Measurements from ENCODE around the gene CD80. TPM values are rescaled to one million over a fixed set of nuclear protein-coding genes. Genes with fewer than 3 reads are reported as not detected.

The CD80 gene
- total and polyA plus RNA-seq, 10 of the 15 experiments (the other 5 are each of a cell fraction or from before 2014, with no cell fraction given): 41.4 to 137 (median 58.1) TPM

GRCh38 chr3:119550192-119550910, 9.1 kb downstream of the CD80 start (continued):
- TF ChIP-seq ZBTB40 (IDR thresholded peaks at IDR 0.05; ENCODE audit: borderline replicate concordance) (no peak), TAF1 (IDR thresholded peaks at IDR 0.05; ENCODE audit: borderline replicate concordance, low read depth, low read length) (peak; percentile 22; the same call in 1 of the 2 replicates), ZBTB4 (CRISPR knock-in tag; IDR thresholded peaks at IDR 0.05) (no peak), NKRF (conservative IDR thresholded peaks at IDR 0.05) (no peak), POLR2A (IDR thresholded peaks at IDR 0.05; ENCODE audit: low read depth, low read length) (peak; percentile 54), HDGF (IDR thresholded peaks at IDR 0.05) (0 out of 2 replicates have a peak, but pooled peaks have one; percentile 18), EGR1 (IDR thresholded peaks at IDR 0.05; ENCODE audit: borderline replicate concordance in 1 of 2, low read depth in 2 of 2, low read length in 2 of 2) (no peak), PBX3 (IDR thresholded peaks at IDR 0.05; ENCODE audit: insufficient replicate concordance, low read depth, low read length) (no peak), FOS (IDR thresholded peaks at IDR 0.05; ENCODE audit: borderline replicate concordance, extremely low read depth, insufficient read length) (no peak), WRNIP1 (IDR thresholded peaks at IDR 0.05; ENCODE audit: borderline replicate concordance, low read depth, low read length) (0 out of 2 replicates have a peak, but pooled peaks have one; percentile 14), SREBF1 (IDR thresholded peaks at IDR 0.05; ENCODE audit: low read length) (no peak)
- TF ChIP-seq, protein P1, sequence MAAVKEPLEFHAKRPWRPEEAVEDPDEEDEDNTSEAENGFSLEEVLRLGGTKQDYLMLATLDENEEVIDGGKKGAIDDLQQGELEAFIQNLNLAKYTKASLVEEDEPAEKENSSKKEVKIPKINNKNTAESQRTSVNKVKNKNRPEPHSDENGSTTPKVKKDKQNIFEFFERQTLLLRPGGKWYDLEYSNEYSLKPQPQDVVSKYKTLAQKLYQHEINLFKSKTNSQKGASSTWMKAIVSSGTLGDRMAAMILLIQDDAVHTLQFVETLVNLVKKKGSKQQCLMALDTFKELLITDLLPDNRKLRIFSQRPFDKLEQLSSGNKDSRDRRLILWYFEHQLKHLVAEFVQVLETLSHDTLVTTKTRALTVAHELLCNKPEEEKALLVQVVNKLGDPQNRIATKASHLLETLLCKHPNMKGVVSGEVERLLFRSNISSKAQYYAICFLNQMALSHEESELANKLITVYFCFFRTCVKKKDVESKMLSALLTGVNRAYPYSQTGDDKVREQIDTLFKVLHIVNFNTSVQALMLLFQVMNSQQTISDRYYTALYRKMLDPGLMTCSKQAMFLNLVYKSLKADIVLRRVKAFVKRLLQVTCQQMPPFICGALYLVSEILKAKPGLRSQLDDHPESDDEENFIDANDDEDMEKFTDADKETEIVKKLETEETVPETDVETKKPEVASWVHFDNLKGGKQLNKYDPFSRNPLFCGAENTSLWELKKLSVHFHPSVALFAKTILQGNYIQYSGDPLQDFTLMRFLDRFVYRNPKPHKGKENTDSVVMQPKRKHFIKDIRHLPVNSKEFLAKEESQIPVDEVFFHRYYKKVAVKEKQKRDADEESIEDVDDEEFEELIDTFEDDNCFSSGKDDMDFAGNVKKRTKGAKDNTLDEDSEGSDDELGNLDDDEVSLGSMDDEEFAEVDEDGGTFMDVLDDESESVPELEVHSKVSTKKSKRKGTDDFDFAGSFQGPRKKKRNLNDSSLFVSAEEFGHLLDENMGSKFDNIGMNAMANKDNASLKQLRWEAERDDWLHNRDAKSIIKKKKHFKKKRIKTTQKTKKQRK (IDR thresholded peaks at IDR 0.05; ENCODE audit: low read depth, low read length): no peak
